ENCODE measurements around the gene ARHGEF17. TPM values are rescaled to one million over a fixed set of nuclear protein-coding genes. Genes with fewer than 3 reads are reported as not detected.
"Not testable (repeated sequence)": the region's sequence is repeated elsewhere in the genome, so short reads cannot be mapped to it uniquely, and the experiment has no call there.

ARHGEF17 gene
- 16.3 TPM for total RNA-seq

- FAIRE-seq, result no peak
These were observed at the start of gene ARHGEF17 for GRCh38 chr11:73308003-73308960. TSS of gene ARHGEF17 (plus strand) at chr11:73308276. CDS start at chr11:73308639, 363 bp downstream.

GRCh38 chr11:73259406-73260126 lies 48.5 kb upstream of the ARHGEF17 start:
- DNase-seq (ENCODE audit: low spot score in 2 of 2) (no peak), FAIRE-seq (no peak)

More at GRCh38 chr11:73308003-73308960, at the start of gene ARHGEF17:
- peak; percentile 66 to 69 for DNase-seq (ENCODE audit: low spot score in 2 of 2)

GRCh38 chr11:73260127-73260457 lies 48.0 kb upstream of the ARHGEF17 start:
- no peak for FAIRE-seq
- DNase-seq (ENCODE audit: low spot score in 2 of 2), result no peak

DNA sequence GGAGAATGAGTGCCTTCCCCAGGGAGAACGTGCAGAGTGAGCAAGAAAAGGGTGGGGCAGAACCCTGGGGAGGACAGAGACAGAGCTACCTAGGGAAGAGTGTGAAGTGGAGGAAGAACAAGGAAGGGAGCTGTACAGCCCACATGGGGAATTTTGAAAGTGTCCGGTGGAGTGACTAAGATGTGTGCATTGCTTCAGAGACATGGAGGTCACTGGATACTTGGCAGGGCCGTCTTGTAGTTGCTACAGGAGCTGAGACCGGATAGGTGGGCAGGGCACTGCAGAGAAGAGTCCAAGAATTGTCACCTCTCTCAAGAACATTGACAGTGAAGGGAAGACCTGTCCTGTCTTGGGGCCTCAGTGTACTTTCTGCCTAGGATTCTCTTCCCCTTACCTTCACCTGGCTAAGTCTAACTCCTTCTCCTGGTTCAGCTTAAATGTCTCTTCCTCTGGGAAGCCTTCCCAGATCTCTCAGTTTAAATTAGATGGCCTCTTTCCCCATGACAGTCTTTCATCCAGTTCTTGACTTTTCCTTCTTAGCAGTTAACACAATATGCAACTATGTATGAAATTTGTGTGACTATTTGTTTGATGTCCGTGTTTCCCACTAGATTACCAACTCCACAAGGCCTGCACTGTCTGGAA lies 45.1 kb upstream of the ARHGEF17 start:
- FAIRE-seq (no peak), DNase-seq (ENCODE audit: low spot score in 2 of 2) (no peak)

- no peak for DNase-seq (ENCODE audit: low spot score in 2 of 2)
- FAIRE-seq, result no peak
These were observed 44.4 kb upstream of the ARHGEF17 start for GRCh38 chr11:73263640-73264039.

DNA sequence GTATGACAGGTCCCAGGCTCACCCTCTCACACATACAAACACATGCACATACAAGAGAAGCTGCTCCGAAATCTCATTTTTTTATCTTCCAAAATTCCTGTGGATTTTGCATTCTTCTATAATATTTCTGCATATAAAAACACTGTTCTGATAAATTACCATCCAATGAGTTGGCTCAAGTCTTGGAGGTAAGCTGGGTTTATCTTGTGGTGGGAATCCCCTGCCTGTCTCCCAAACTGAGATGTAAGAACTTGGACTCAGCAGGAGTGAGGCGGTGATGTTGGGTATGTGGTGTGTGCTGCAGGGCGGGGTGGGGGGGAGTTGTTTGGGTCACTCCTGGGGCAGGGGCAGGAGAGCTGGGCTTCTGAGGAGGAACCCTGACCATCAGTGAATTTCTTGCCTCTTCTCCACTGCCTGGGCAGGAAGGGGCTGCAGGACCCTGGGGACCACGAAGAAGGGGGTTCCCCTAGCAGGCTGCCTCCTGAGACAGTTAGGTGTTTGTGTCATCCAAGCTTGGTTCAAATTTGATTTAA lies 42.7 kb upstream of the ARHGEF17 start:
- FAIRE-seq, result no peak
- DNase-seq (ENCODE audit: low spot score in 2 of 2), result no peak

DNA sequence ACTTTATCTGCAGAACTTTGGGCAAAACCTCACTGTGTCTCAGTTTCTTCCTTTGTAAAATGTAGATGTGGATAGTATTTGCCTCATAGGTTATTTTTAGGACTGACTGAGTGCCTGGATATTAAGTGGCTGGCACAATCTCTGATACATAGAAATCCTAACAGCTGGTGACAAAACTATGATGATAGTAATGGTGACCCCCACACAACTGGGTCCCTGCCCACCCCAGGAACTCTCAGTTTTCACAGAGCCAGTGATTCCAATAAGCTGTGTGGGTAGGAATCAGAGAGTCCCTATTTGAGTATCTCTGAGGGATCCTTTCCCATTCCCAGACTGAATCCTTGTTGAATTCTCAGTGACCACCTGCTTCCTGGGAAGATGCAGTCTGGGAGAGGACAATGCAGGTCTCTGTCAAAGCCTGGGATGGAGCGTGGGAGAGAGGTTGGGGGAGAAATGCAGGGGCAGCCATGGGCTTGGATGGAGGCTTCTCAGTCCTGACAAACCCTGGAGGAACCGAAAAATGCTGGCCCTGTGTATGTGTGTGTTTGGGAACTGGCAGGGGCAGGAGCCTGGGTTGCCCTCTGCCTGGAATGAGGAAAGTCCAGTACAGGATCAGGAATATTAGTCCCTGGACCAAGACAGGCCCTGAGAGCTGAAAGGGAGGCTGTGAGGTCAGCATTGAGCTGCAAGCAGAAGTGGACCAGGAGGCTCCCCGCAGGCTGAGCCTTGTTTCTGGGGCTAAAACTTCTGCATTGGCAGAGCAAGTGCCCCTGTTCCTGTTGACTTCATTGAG lies 42.0 kb upstream of the ARHGEF17 start:
- no peak for FAIRE-seq
- DNase-seq (ENCODE audit: low spot score in 2 of 2), result no peak

GRCh38 chr11:73266646-73267020 lies 41.4 kb upstream of the ARHGEF17 start:
- DNase-seq (ENCODE audit: low spot score in 2 of 2) (no peak), FAIRE-seq (no peak)

DNA sequence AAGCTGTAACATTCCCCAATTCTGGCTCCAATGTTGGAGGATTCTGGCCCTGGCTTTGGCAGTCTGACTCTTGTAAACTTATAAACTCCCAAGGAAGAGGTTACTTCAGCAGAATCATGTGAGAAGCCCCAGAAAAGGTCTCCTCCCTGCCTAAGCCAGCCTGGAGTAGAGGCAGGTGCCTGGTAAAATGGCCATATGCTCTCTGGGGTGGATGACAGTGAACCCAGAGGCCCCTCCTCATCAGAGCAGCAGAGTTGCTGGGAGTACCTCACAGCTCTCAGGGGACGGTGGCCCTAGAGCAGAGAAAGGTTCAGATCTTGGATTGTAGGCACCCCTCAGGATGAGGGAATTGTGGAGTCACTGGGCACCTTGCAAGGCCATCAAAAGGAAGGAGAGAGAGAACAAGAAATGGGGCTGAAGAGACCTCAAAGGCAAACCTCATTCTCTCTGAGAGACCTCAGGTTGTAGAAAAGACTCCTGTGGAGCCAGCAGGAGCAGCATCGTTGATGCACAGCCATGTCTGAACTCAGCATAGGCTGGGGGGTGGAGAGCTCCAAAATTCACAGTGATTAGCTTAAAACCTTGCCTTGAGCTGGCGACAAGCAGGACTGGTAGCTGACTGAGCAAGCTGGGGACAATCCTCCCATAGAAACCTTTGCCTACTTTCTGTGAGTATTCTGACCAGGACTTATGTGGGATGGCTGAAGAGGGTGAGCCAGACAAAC lies 40.8 kb upstream of the ARHGEF17 start:
- DNase-seq (ENCODE audit: low spot score in 2 of 2), result no peak
- no peak for FAIRE-seq

DNA sequence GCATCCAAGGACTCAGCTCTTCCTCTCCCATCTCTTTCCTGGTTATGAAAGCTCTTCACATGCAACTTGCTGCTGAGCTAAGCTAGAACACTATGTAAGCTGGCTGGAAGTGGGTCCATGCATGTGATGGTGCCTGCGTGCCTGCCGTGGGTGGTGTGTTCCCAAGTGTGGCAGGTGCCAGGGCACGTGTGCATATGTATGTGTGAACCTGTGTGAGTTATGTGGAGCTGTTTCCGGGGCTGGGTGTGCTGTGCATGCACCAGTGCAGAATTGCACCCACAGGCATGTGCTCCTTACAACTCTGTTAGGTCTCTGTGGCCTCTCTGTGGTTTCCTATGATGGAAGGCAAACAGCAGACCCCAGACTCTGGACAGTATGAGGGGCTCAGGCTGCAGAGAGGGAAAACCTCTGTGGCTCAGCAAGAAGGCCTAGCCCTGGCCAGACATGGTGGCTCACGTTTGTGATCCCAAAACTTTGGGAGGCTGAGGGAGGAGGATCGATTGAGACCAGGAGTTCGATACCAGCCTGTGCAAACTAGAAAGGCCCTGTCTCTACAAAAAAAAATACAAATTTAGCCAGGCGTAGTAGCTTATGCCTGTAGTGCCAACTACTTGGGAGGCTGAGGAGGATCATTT lies 40.1 kb upstream of the ARHGEF17 start:
- no peak for FAIRE-seq
- no peak for DNase-seq (ENCODE audit: low spot score in 2 of 2)

GRCh38 chr11:73268671-73269271 lies 39.3 kb upstream of the ARHGEF17 start:
- FAIRE-seq, result no peak
- DNase-seq (ENCODE audit: low spot score in 2 of 2), result no peak

DNA sequence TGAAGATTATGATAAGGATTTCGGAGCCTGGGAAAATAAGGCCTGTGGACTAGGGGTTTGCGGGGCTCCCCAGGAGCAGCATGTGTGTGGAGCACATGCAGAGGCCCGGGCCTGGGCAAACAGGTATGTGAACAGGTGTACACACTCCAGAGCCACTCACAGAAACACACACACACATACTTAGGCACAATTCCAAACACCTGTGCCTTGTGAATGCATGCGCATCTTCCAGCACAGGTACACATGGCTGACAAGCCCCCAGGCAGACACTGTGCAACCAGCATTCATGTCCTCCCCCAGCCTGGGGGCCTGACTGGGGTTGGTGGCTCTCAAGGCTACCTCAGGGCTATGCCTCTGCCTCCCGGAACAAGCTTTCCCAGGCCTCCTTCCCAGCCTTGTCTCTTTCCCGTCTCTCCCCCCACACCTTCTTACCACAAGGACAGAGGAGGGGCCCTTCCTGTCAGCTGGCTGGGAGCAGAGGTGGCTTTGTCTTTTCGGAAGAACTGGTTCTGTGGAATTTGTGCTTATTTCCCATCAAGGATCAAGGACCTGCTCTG lies 38.5 kb upstream of the ARHGEF17 start:
- no peak for FAIRE-seq
- no peak for DNase-seq (ENCODE audit: low spot score in 2 of 2)

DNA sequence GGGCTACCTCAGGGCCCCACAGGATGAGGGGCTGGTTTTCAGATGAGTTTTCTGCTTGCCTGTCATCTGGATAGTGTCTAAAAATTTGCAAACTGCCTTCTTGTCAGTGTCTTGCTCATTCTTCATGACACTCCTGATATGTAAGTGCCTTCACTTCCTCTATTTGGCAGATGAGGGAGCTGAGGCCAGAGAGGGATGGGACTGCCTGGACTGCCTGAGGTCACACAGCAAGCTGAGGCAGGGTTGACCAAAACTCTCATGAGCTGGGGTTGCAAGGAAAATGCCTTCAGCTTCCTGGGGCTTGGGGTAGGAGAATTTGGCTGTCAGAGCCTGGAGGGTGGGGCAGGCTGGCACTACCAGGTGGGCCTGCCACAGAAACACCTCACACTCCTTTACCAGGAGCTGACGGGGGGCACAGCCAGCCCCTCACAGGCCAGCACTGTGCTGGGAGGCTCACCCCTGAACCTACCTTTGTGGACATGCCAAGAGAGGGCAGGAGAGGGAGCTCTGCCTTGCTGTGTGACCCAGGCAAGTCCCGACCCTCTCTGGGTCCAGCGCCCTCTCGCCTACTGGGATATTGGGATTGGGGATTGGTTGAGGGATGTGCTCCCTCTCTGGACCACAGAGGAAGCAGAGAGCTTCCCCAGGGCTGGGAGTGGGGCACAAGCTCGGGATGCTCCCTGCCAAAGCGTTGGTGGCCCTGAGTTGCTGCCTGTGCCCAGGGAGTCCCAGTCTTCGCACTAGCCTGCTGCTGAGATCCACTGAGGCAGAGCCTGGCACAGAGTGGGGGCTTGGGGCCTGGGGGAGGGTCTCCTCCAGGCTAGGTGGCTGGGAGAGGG lies 37.8 kb upstream of the ARHGEF17 start:
- DNase-seq (ENCODE audit: low spot score in 2 of 2), result no peak
- FAIRE-seq, result no peak

- DNase-seq (ENCODE audit: low spot score in 2 of 2), result no peak
- no peak for FAIRE-seq
These were observed 37.1 kb upstream of the ARHGEF17 start for GRCh38 chr11:73270855-73271477.

- FAIRE-seq, result not testable (repeated sequence)
These were observed 36.6 kb upstream of the ARHGEF17 start for GRCh38 chr11:73271478-73271865.

GRCh38 chr11:73271936-73272679 lies 36.0 kb upstream of the ARHGEF17 start, which contains the start of gene P2RY6:
TSS of gene P2RY6 (plus strand) at chr11:73272338. CDS start at chr11:73296519, 24,181 bp downstream.
- FAIRE-seq (no peak), DNase-seq (ENCODE audit: low spot score in 2 of 2) (peak in 1 of 2 donors; percentile 34)

More at GRCh38 chr11:73271478-73271865, 36.6 kb upstream of the ARHGEF17 start:
- DNase-seq (ENCODE audit: low spot score in 2 of 2), result not testable (repeated sequence)

Data from frontal cortex (tissue), 4 donors.